ENCODE measurements around the gene PAPOLA. TPM values are rescaled to one million over a fixed set of nuclear protein-coding genes. Genes with fewer than 3 reads are reported as not detected.

Gene PAPOLA
- total and polyA plus RNA-seq, 4 donors = 48.4 to 184 (median 116) TPM

- intact Hi-C loops (cut with DNase I) = no loop called here
- ATAC-seq (ENCODE audit: low FRiP score) = no peak
- Histone ChIP-seq H3K27ac (ENCODE audit: low read depth in 1 of 2, low read length in 2 of 2) (no peak overlapping the region), H3K4me1 (ENCODE audit: control insufficient read depth in 1 of 2, insufficient read depth in 2 of 2, low read length in 2 of 2) (no peaks in the 10 kb centered on the region), H3K36me3 (ENCODE audit: control insufficient read depth in 1 of 2, insufficient read depth in 2 of 2, low read length in 1 of 2) (no peaks in the 10 kb centered on the region), H3K27me3 (ENCODE audit: control insufficient read depth in 1 of 2, insufficient read depth in 2 of 2, low read length in 1 of 2) (no peaks in the 10 kb centered on the region), H3K4me3 (ENCODE audit: low read length in 2 of 2) (no peak overlapping the region), H3K9me3 (ENCODE audit: control insufficient read depth, low read length) (no peaks in the 10 kb centered on the region)
- DNase-seq = no peak
- 69 to 77% methylated on average over 9 of the region's 9 CpGs for WGBS, 2 donors
These were observed 88.1 kb downstream of the PAPOLA start for GRCh38 chr14:96590190-96590864.

- H3K27me3 ChIP-seq (ENCODE audit: control insufficient read depth in 1 of 2, insufficient read depth in 2 of 2, low read length in 1 of 2) = no peaks in the 10 kb centered on the region
- DNase-seq = no peak
- no peak overlapping the region for H3K4me3 ChIP-seq (ENCODE audit: low read length in 2 of 2)
- no peaks in the 10 kb centered on the region for H3K4me1 ChIP-seq (ENCODE audit: control insufficient read depth in 1 of 2, insufficient read depth in 2 of 2, low read length in 2 of 2)
- H3K36me3 ChIP-seq (ENCODE audit: control insufficient read depth in 1 of 2, insufficient read depth in 2 of 2, low read length in 1 of 2) = no peaks in the 10 kb centered on the region
- WGBS, 2 donors = 7 to 8% methylated on average over 53 to 54 of the region's 54 CpGs
- H3K27ac ChIP-seq (ENCODE audit: low read depth in 1 of 2, low read length in 2 of 2) = no peak overlapping the region
- no peaks in the 10 kb centered on the region for H3K9me3 ChIP-seq (ENCODE audit: control insufficient read depth, low read length)
- peak; percentile 73 for ATAC-seq (ENCODE audit: low FRiP score)
- intact Hi-C loops (cut with DNase I) = no loop called here
These were observed 90.6 kb downstream of the PAPOLA start for GRCh38 chr14:96592591-96593386.

- DNase-seq (no peak), ATAC-seq (ENCODE audit: low FRiP score) (no peak)
- intact Hi-C loops (cut with DNase I) = no loop called here
- Histone ChIP-seq H3K4me1 (ENCODE audit: control insufficient read depth in 1 of 2, insufficient read depth in 2 of 2, low read length in 2 of 2) (no peaks in the 10 kb centered on the region), H3K4me3 (ENCODE audit: low read length in 2 of 2) (no peak overlapping the region), H3K27me3 (ENCODE audit: control insufficient read depth in 1 of 2, insufficient read depth in 2 of 2, low read length in 1 of 2) (no peaks in the 10 kb centered on the region), H3K9me3 (ENCODE audit: control insufficient read depth, low read length) (no peaks in the 10 kb centered on the region), H3K27ac (ENCODE audit: low read depth in 1 of 2, low read length in 2 of 2) (no peak overlapping the region), H3K36me3 (ENCODE audit: control insufficient read depth in 1 of 2, insufficient read depth in 2 of 2, low read length in 1 of 2) (no peaks in the 10 kb centered on the region)
- 54 to 55% methylated on average over 6 of the region's 6 CpGs for WGBS, 2 donors
These were observed 92.8 kb downstream of the PAPOLA start for GRCh38 chr14:96594961-96595360.

GRCh38 chr14:96597680-96598079 lies 95.5 kb downstream of the PAPOLA start:
- no peaks in the 10 kb centered on the region for H3K27me3 ChIP-seq (ENCODE audit: control insufficient read depth in 1 of 2, insufficient read depth in 2 of 2, low read length in 1 of 2)
- no peaks in the 10 kb centered on the region for H3K9me3 ChIP-seq (ENCODE audit: control insufficient read depth, low read length)
- no peaks in the 10 kb centered on the region for H3K4me1 ChIP-seq (ENCODE audit: control insufficient read depth in 1 of 2, insufficient read depth in 2 of 2, low read length in 2 of 2)
- no peak overlapping the region for H3K27ac ChIP-seq (ENCODE audit: low read depth in 1 of 2, low read length in 2 of 2)
- intact Hi-C loops (cut with DNase I) = no loop called here
- DNase-seq = no peak
- no peak for ATAC-seq (ENCODE audit: low FRiP score)
- 88 to 90% methylated on average over 5 of the region's 5 CpGs for WGBS, 2 donors
- no peak overlapping the region for H3K4me3 ChIP-seq (ENCODE audit: low read length in 2 of 2)
- H3K36me3 ChIP-seq (ENCODE audit: control insufficient read depth in 1 of 2, insufficient read depth in 2 of 2, low read length in 1 of 2) = no peaks in the 10 kb centered on the region

- no peaks in the 10 kb centered on the region for H3K36me3 ChIP-seq (ENCODE audit: control insufficient read depth in 1 of 2, insufficient read depth in 2 of 2, low read length in 1 of 2)
- H3K27ac ChIP-seq (ENCODE audit: low read depth in 1 of 2, low read length in 2 of 2) = no peak overlapping the region
- intact Hi-C loops (cut with DNase I) = no loop called here
- no peaks in the 10 kb centered on the region for H3K4me1 ChIP-seq (ENCODE audit: control insufficient read depth in 1 of 2, insufficient read depth in 2 of 2, low read length in 2 of 2)
- no peaks in the 10 kb centered on the region for H3K9me3 ChIP-seq (ENCODE audit: control insufficient read depth, low read length)
- no peak for ATAC-seq (ENCODE audit: low FRiP score)
- no peak overlapping the region for H3K4me3 ChIP-seq (ENCODE audit: low read length in 2 of 2)
- WGBS, 2 donors = 50 to 53% methylated on average over 14 of the region's 14 CpGs
- no peaks in the 10 kb centered on the region for H3K27me3 ChIP-seq (ENCODE audit: control insufficient read depth in 1 of 2, insufficient read depth in 2 of 2, low read length in 1 of 2)
- no peak for DNase-seq
These were observed 96.2 kb downstream of the PAPOLA start for GRCh38 chr14:96598332-96598928.

- WGBS, 2 donors = 78 to 84% methylated on average over 10 of the region's 10 CpGs
- DNase-seq (no peak), ATAC-seq (ENCODE audit: low FRiP score) (no peak)
- no peak overlapping the region for H3K4me3 ChIP-seq (ENCODE audit: low read length in 2 of 2)
- intact Hi-C loops (cut with DNase I) = no loop called here
- H3K9me3 ChIP-seq (ENCODE audit: control insufficient read depth, low read length) = no peaks in the 10 kb centered on the region
- H3K4me1 ChIP-seq (ENCODE audit: control insufficient read depth in 1 of 2, insufficient read depth in 2 of 2, low read length in 2 of 2) = no peaks in the 10 kb centered on the region
- H3K27me3 ChIP-seq (ENCODE audit: control insufficient read depth in 1 of 2, insufficient read depth in 2 of 2, low read length in 1 of 2) = no peaks in the 10 kb centered on the region
- H3K36me3 ChIP-seq (ENCODE audit: control insufficient read depth in 1 of 2, insufficient read depth in 2 of 2, low read length in 1 of 2) = no peaks in the 10 kb centered on the region
- no peak overlapping the region for H3K27ac ChIP-seq (ENCODE audit: low read depth in 1 of 2, low read length in 2 of 2)
These were observed 96.9 kb downstream of the PAPOLA start for GRCh38 chr14:96599076-96599475.

- DNase-seq (no peak), ATAC-seq (ENCODE audit: low FRiP score) (no peak)
- intact Hi-C loops (cut with DNase I) = no loop called here
- H3K36me3 ChIP-seq (ENCODE audit: control insufficient read depth in 1 of 2, insufficient read depth in 2 of 2, low read length in 1 of 2) = no peaks in the 10 kb centered on the region
- WGBS, 2 donors = 89% methylated on average over 2 of the region's 2 CpGs
- no peaks in the 10 kb centered on the region for H3K27me3 ChIP-seq (ENCODE audit: control insufficient read depth in 1 of 2, insufficient read depth in 2 of 2, low read length in 1 of 2)
- no peak overlapping the region for H3K4me3 ChIP-seq (ENCODE audit: low read length in 2 of 2)
- H3K9me3 ChIP-seq (ENCODE audit: control insufficient read depth, low read length) = no peaks in the 10 kb centered on the region
- no peak overlapping the region for H3K27ac ChIP-seq (ENCODE audit: low read depth in 1 of 2, low read length in 2 of 2)
- no peaks in the 10 kb centered on the region for H3K4me1 ChIP-seq (ENCODE audit: control insufficient read depth in 1 of 2, insufficient read depth in 2 of 2, low read length in 2 of 2)
These were observed 100.0 kb downstream of the PAPOLA start for GRCh38 chr14:96602186-96602585.

GRCh38 chr14:96603350-96604255 lies 101.4 kb downstream of the PAPOLA start:
- ATAC-seq (ENCODE audit: low FRiP score) (no peak), DNase-seq (no peak)
- intact Hi-C loops (cut with DNase I) = no loop called here

More at GRCh38 chr14:96603350-96604255, 101.4 kb downstream of the PAPOLA start:
- H3K36me3 ChIP-seq (ENCODE audit: control insufficient read depth in 1 of 2, insufficient read depth in 2 of 2, low read length in 1 of 2) = no peaks in the 10 kb centered on the region
- H3K27me3 ChIP-seq (ENCODE audit: control insufficient read depth in 1 of 2, insufficient read depth in 2 of 2, low read length in 1 of 2) = no peaks in the 10 kb centered on the region
- H3K27ac ChIP-seq (ENCODE audit: low read depth in 1 of 2, low read length in 2 of 2) = no peak overlapping the region
- H3K4me1 ChIP-seq (ENCODE audit: control insufficient read depth in 1 of 2, insufficient read depth in 2 of 2, low read length in 2 of 2) = no peaks in the 10 kb centered on the region
- no peaks in the 10 kb centered on the region for H3K9me3 ChIP-seq (ENCODE audit: control insufficient read depth, low read length)
- H3K4me3 ChIP-seq (ENCODE audit: low read length in 2 of 2) = no peak overlapping the region
- 63 to 67% methylated on average over 11 of the region's 11 CpGs for WGBS, 2 donors

Measured in aorta (tissue), 5 donors.